NCI-H2227 (cell line): ENCODE data around the gene MRGPRF.

Experiments used
- DNase-seq: peaks from one replicate; lab custom pipeline; 2025; ENCODE audit not compliant: unreplicated experiment; lab: John Stamatoyannopoulos, UW

Gene MRGPRF

GRCh38 chr11:69024509-69024908, 11.5 kb upstream of the MRGPRF start:
- DNase-seq: no peak

DNA sequence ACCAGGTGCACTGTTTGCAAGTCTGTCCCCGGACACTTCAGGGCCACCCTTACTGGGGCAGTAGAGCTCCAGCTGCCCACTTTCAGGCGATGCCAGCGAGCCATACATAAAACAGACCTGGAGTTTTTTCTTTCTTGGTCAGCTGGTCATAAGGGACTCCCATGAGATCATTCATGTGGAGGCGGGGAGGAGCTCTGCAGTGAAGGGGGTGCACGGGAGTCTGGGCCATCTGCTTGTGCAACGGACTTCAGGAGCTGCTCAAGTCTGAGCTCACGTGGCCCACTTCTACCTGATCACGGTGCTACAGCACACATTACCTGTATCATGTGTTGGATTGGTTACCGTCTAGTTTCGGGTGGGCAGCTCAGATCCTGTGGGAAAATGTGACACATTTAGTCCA, 9.2 kb upstream of the MRGPRF start:
- DNase-seq: no peak

- no peak for DNase-seq
Observed at GRCh38 chr11:69018924-69019323, 5.9 kb upstream of the MRGPRF start.

DNA sequence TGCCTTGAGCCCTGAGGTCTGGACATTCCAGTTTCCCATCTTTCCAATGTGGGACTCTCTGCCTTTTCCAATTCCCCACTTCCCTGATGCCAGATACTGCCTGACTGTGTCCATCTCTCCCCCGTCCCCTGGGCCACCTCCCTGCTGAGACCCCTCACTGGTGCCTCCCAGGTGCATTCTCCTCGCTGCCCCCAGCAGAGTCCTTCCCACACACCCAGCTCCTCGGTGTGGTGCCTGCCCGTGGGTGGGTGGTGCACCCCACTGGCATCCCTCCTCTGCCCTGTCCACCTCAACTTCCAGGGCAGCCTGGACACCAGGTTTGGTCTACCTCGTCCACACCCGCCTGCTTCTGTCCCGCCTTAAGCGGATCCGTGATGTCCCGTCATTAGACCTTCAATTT, 4.9 kb upstream of the MRGPRF start:
- no peak for DNase-seq

DNA sequence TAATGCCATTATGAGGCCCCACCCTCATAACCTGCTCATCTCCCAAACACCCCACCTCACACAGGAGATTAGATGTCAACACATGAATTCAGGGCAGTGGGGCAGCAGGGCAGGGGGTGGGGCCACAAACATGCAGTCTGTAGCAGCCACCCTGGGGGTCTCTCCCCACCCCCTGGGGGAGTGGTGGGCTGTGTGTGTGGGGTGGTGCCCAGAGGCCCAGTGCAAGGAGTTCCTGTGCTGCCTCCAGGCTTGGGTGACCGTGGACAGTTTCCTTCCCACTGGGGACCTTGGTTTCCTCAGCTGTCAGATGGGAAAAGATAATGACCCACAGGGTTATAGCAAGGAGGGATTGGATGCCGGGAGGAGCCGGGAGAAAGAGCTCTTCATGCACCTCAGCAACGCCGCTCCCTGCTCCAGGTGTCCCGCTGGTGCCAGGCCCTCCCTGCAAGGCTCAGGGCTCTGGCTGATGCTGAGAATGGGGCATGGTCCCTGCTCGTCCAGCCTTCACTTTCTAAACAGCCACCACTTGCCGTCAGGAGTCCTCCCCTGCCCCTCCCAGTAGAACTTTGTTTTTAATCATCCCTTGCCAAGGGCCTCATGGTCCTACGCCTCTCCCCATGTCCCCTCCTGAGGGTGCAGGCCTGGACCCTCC, 2.0 kb upstream of the MRGPRF start:
- DNase-seq: no peak

GRCh38 chr11:69014084-69014851, 1.2 kb upstream of the MRGPRF start:
- peak; percentile 70 for DNase-seq

DNA sequence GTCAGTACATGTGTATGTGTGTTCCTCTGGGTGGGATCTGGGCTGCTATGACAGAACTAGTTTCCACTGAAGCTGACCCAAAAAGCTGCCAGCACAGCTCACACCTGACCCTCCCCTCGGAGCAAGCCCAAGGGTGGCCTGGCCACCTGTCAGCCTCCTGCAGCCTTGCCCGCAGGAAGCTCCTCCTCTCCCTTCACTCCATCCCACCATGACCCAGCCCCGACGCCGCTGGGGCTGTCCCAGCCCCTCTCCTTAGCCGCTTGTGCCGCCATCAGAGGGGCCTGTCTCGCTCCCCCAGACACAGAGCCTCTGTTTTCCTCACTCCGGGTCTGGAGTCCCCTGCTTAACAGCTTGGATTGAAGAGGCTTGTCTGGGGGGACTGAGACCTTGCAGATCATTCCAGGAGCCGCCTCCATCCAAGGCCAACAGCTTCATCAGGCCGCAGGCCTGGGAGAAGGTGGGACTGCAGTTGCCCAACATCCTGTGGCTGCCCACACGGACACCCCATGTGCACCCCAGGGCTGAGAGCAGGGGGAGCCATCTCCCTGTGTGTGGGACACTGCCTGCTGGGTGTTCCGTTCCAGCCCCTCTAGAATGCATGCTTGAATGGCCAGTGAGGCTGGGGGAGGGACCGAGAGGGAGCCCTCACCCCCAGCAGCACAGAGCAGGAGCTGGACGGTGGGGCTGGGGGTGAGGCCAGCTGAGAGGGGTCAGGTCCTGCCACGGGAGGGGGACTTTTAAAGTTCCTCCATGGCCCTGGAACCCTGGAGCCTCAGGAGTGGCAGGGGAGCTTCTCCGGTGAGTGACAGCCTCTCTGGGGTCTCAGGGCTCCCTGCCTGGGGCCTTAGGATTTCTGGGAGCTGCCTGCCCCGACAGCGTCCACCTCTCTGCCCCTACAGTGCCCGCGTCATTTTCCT, 696 bp downstream of the MRGPRF start:
- no peak for DNase-seq

DNA sequence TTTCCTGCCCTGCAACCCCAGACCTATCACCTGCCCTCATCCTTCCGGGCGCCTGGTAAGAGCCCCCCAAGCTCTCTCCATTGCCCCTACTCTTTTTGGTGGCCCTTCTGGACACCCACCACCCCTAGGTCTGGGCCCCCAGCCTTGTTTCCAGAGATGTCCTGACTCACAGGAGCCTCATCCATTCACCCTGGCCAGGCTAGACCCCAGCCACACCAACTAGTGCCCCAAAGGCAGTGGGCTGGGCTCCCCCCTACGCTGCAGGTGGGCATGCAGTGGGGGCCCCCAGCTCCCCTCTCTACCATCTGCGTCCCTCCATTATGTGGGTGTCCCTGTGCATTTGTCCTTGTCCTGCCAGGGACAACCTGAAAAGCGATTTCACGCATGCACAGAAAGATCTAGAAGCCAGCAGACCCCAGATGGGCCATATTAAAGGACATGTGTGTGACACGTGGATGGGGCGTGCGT, 1.4 kb downstream of the MRGPRF start:
- DNase-seq: no peak

GRCh38 chr11:69010964-69011623, 2.0 kb downstream of the MRGPRF start:
- no peak for DNase-seq

DNA sequence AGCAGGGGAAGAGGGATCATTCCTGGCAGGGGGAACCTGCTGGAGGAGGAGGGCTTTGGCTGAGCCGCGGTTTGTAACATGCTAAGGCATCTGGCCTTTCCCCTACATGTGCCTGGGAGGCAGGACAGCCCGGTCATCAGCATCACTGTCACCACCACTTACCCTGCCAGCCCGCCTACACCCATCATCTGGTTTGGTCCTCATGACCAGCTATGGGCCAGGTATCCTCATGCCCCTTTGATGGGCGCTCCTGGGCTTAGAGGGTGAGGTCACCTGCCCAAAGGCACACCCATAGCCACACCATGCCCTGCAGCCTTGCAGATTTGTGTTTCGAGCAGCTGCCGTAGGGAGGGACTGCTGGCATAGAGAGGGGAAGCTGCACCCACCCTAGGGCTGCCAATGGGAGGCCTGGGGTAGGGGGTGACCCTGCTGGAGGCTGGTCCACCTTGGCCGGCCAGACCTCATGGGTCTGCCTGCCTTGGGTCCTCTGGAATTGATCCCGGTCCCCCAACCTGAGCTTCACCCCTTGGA, 2.6 kb downstream of the MRGPRF start:
- no peak for DNase-seq

- DNase-seq: no peak
Observed at GRCh38 chr11:69009441-69010211, 3.4 kb downstream of the MRGPRF start.

DNA sequence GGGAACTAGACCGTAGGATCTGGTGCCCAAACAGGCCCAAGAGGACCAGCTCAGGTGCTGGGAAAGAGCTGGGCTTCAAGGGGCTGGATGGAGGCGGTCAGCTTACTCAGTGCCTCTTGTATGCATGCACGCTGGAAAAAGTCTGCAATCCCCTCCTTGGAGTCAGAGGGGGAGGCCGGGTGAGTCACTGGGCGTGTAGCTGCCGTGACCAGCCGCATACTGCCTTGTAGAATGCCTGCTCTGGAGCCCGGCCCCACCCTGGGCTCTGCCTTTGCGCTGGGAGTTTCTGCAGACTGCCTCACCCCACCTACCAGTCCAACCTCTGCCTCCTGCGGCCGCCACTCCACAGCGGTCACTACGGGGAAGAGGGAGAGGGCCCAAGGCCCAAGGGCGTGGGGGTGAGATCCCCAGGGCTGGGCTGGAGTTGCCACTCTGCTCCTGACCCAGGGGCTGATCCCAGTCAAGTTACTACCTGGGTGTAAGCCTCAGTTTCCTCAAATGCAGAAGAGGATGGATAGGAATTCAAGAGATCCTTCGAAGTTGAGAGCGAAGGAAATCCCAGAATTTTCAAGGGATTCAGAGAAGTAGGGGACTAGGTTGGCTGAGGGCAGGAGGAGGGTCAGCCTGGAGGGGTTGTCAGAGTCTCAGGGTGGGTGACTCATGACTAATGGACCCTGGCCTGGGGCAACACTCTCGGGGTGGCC, 4.2 kb downstream of the MRGPRF start:
- DNase-seq: no peak

DNA sequence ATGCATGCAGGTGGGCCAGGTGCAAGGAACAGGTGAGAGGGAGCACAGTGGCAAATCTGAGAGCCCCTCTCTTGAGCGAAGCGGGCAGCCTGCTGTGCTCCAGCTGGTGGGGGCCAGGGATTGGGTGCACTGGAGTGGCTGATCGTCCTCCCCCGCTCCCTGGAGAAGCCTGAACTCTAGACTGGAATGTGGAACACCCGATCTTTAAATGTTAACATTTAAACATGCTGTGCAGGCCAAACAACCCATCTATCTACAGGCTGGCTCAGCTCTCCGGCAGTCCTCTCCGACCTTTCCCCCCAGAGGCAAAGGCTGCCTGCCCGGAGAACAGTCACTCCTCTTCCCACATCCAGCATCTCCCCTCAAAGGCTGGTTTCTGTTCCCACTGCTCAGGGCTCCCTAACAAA, 5.1 kb downstream of the MRGPRF start:
- no peak for DNase-seq

GRCh38 chr11:69006816-69007215, 6.2 kb downstream of the MRGPRF start:
- DNase-seq: no peak

- no peak for DNase-seq
Observed at GRCh38 chr11:69005631-69006368, 7.2 kb downstream of the MRGPRF start.

DNA sequence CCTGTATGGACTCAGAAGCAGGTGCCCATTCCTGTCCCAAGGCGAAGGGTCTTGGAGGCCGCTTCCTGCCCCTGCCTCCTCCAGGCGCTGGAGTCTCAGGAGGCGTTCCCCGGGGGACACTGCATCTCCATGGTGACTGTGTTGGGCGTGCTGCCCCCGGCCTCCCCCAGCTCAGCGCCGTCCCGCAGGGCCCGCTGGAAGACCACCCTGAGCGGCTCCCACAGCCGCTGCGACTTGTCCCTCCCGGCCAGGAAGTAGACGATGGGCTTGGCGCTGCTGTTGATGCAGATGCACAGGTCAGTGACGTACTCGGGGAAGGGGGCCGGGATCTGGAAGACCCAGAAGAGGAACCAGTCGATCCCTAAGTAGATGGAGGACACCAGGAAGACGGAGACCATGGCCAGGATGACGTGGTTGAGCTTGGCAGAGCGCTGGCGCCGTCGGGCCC, 7.8 kb downstream of the MRGPRF start:
- DNase-seq: no peak

DNA sequence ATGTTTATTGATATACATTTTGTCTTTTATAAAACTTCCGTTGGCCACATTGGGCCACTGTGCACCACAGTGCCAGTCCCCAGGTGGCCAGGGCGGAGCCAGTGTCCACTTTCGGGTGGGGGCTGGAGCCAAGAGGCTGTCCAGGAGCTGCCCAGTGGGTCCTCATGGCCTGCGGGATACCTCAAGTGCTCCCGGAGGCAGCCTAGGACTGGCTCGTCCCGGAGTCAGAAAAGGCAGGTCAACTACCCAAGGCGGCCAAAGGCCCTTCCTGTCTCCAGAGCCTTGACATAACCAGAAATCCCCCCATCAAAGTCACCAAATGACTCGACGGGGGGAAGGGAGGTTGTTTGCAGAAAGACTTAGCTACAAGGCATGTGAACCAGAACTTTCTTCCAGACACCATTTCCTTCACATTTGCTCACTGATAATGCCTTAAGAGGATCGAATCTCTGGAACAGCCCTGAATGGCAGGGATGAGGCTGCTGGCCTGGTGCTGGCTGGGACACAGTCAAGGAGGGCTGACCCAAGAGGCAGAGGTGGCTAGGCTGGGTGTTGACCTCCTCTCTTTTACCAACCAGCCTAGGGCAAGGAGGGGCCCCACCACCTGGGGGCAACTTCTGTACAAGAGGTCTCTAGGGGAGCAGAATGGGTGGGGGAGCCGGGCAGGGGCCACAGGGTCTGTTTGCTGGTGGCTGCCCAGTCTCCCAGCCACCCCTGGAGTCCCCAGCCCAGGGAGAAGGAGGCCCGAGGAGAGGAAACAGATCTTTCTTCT, 8.4 kb downstream of the MRGPRF start:
- DNase-seq: no peak

DNA sequence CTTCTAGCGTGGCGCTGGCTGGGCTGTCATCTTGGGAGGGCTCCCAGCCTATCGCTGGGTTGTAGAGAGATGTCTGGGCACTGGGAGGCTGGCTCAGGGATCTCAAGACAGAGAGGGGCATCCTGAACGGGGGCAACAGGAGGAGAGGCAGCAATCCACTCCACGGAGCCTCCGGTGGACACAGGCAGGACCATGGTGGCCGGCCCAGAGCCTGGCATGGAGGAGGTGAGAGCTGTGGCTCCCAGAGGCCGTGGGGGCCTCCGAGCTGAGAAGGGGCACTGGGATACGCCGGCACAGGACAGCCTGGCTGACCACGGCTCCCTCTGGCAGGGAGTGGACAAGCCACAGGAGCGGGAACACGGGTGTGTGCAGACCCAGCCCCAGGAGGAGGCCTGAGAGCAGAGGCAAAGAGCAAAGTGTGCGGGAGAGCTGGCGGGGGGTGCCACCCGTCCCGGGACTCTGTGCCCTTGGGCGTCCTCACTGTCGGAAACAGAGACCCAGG, 9.1 kb downstream of the MRGPRF start:
- no peak for DNase-seq
